Retinal pigment epithelial cell (primary cell): Measurements from ENCODE around the gene ZBTB40.

Experiments used
- DNase-seq: peaks from one replicate; pipeline ENCODE4 v3.0.0-alpha.2; 2010; ENCODE audit warnings: low read depth
- H3K4me3 ChIP-seq: 2 replicates; pipeline ENCODE4 v1.5.1; 2011; ENCODE audit warnings: mild to moderate bottlenecking, low read length, control low read depth, moderate library complexity
- TF ChIP-seq, protein P1 (sequence below): conservative IDR thresholded peaks from 2 replicates; pipeline ENCODE4 v1.5.1; 2011; ENCODE audit warnings: low read depth, low read length, control low read depth, inconsistent platforms

The ZBTB40 gene

DNA sequence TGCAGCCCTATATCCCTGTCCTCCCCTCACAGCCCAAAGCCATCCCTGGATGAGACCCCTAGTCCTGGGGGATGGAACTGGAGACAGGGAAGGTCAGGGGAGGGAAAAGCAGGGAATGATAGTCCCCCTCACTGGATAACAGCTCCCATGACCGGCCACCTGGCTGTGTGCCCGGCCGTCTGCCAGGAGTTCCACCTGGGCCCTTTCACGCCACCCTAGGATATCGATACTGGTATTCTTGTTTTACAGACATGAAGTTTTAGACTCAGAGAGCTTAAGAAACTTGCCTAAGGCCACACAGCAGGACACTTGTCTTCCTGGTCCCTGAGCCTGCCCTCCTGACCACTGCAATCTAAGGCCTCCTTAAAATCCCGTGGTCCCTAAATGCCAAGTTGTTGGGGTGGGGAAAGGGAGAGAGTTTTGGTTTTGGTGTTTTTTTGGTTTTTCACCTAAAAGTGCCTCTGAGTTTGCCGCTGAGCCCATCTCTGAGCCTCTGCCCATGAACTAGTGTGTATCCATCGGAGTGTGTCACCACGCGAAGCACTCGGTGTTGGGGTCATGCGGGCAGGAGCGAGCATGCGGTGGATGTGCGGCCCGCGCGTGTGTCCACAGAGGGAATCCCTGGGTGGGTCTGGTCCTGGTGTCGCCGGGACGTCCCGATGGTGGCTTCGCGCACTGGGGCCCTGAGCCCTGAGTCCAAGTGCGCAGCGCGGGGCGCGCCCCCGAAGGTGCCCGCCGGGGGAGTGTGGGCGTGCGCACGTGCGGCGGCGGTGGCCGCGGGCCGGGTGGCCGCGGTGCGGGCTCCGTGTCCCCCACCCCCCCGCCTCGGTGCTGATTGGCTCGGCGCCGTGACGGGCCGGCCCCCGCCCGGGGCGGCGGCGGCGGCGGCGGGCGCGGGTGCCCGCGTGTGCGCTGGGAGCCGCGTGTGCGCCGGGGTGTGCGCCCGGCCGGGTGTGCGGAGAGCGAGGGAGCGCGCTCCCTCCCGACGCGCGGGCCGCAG is 111.2 kb downstream of the ZBTB40 start, which contains the start of gene EPHA8:
TSS of gene EPHA8 (plus strand) at position 906 of the 1,000 bp plus-strand sequence. CDS start 147 bp downstream, outside the sequence.
- no peak for DNase-seq
- TF ChIP-seq, protein P1, sequence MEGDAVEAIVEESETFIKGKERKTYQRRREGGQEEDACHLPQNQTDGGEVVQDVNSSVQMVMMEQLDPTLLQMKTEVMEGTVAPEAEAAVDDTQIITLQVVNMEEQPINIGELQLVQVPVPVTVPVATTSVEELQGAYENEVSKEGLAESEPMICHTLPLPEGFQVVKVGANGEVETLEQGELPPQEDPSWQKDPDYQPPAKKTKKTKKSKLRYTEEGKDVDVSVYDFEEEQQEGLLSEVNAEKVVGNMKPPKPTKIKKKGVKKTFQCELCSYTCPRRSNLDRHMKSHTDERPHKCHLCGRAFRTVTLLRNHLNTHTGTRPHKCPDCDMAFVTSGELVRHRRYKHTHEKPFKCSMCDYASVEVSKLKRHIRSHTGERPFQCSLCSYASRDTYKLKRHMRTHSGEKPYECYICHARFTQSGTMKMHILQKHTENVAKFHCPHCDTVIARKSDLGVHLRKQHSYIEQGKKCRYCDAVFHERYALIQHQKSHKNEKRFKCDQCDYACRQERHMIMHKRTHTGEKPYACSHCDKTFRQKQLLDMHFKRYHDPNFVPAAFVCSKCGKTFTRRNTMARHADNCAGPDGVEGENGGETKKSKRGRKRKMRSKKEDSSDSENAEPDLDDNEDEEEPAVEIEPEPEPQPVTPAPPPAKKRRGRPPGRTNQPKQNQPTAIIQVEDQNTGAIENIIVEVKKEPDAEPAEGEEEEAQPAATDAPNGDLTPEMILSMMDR: no peak
- no peak within 1 kb of the TSS for H3K4me3 ChIP-seq

DNA sequence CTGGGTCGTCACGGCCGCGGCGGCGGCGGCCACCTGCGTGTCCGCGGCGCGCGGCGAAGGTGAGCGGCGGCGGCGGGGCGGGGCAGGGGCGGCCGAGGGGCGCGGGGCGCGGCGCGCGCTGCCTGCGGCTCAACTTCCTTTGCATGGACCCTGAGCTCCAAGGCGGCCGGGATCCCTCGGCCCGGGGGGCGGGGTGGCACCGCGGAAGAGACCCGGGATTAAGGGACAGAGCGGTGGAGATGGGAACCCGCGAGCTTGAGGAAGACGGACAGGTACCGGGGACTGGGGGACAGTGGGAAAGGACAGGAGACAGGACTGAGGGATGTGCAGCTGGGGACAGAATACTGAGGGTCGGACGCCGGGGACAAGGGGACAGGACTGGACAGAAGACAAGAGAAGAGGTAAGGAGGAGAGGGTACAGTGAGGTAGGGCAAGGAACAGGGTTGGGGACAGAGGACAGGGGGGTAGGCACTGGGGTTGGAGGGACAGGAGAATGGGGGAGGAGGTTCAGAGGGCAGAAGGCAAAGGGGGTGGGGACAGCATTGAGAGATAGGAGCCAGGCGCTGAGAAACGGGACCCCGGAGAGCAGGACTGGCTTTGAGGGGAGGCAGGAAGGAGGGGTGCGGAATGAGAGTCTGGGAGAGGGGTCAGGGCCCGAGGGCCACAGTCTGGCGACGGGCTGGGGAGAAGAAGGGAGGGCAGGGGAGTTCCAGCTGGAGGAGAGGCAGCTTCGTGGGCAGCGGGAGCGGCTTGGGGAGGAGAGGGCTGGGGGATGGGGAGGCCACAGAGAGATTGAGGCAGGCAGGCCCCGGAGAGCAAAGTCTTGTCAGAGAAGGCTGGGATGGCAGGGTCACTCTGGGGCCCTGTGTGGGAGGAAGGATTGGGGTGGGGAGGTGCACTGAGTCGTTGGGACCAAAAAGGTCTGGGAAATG is 112.3 kb downstream of the ZBTB40 start:
- TF ChIP-seq, protein P1: no peak
- DNase-seq: no peak
- no peak overlapping the region for H3K4me3 ChIP-seq

DNA sequence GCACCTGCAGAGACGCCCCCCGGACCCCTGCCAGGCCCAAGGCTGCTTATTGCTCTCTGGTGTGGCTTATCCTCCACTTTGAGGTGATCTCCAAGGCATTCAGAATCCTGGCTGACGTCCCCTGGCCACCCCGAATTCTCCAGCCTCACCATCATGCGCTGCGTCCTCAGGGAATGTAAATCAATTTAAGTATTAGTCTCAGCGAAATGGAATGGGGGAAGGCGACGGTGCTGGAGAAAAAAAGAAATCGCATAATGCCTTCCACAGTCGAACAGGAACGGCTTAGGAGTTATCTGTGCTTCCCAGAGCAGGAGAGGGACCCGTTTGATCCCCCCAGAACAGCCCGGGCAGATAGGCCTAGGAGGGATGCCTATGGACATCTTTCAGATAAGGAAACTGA is 114.5 kb downstream of the ZBTB40 start:
- no peak for DNase-seq
- TF ChIP-seq, protein P1: no peak
- no peak overlapping the region for H3K4me3 ChIP-seq

DNA sequence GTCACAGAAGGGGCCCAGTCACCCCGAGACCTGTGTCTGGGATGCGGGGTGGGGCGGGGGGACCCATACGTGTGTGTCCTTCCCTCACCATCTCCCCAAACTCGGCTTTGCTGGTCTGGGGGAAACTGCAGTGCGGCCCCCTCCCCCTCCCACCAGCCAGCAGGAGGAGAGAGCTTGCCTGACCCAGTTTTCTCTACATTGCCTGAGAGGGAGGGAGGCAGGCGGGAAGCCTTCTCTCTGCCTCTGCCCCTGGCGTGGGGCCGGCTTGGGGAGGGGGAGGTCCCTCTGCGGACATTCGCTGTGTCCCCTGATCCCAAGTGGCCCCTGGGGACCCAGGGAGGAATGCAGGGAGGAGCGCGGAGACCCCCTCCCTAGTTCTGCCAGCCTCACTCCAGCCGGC is 115.5 kb downstream of the ZBTB40 start:
- TF ChIP-seq, protein P1: no peak
- DNase-seq: no peak
- no peak overlapping the region for H3K4me3 ChIP-seq

DNA sequence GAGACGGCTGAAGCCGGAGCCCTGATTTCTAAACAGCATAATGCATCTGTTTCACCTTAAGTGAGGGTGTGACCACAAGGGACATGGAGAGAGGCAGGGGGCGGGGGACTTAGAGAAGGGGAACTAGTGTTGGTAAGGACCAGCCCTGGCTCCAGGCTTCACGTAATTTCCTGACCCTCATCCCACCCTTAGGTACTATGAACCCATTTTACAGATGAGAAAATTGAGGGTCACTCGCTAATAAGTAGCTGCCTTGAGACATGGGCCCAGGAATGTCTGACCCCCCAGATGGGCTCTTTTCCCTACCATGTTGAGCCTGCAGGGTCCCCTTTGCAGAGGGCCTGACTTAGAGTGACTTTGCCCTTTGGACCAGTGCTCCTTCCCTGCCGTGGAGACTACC is 116.3 kb downstream of the ZBTB40 start:
- DNase-seq: no peak
- TF ChIP-seq, protein P1: no peak
- no peak overlapping the region for H3K4me3 ChIP-seq

DNA sequence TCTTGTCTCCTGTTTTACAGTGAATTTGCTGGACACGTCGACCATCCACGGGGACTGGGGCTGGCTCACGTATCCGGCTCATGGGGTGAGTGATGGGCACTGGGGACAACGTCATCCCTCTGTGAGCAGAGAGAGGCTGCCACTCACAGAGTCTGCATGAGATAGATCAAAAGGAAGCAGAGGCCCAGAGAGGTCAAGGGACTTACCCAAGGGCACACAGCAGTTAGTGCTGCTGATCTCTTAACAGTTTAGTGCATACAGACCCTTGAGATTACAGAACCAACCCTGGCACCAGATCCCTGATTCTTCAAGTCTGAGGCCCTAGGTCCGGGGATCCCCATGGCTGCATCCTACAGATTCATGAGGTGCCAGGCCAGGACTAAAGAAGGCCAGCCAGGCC is 117.6 kb downstream of the ZBTB40 start:
- DNase-seq: no peak
- TF ChIP-seq, protein P1: no peak
- H3K4me3 ChIP-seq: no peak overlapping the region
